LNCAP (cell line): ENCODE results near the gene RIMBP3C.
"Not testable (repeated sequence)": the region's sequence is repeated elsewhere in the genome, so short reads cannot be mapped to it uniquely, and the experiment has no call there.

Experiments used
- CTCF ChIP-seq: fragments of 450-650 bp; IDR thresholded peaks from 2 replicates; pipeline ENCODE4 v1.5.1; 2017; ENCODE audit warnings: mild to moderate bottlenecking

The RIMBP3C gene, protein sequence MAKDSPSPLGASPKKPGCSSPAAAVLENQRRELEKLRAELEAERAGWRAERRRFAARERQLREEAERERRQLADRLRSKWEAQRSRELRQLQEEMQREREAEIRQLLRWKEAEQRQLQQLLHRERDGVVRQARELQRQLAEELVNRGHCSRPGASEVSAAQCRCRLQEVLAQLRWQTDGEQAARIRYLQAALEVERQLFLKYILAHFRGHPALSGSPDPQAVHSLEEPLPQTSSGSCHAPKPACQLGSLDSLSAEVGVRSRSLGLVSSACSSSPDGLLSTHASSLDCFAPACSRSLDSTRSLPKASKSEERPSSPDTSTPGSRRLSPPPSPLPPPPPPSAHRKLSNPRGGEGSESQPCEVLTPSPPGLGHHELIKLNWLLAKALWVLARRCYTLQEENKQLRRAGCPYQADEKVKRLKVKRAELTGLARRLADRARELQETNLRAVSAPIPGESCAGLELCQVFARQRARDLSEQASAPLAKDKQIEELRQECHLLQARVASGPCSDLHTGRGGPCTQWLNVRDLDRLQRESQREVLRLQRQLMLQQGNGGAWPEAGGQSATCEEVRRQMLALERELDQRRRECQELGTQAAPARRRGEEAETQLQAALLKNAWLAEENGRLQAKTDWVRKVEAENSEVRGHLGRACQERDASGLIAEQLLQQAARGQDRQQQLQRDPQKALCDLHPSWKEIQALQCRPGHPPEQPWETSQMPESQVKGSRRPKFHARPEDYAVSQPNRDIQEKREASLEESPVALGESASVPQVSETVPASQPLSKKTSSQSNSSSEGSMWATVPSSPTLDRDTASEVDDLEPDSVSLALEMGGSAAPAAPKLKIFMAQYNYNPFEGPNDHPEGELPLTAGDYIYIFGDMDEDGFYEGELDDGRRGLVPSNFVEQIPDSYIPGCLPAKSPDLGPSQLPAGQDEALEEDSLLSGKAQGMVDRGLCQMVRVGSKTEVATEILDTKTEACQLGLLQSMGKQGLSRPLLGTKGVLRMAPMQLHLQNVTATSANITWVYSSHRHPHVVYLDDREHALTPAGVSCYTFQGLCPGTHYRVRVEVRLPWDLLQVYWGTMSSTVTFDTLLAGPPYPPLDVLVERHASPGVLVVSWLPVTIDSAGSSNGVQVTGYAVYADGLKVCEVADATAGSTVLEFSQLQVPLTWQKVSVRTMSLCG (N-terminal part only)

DNA sequence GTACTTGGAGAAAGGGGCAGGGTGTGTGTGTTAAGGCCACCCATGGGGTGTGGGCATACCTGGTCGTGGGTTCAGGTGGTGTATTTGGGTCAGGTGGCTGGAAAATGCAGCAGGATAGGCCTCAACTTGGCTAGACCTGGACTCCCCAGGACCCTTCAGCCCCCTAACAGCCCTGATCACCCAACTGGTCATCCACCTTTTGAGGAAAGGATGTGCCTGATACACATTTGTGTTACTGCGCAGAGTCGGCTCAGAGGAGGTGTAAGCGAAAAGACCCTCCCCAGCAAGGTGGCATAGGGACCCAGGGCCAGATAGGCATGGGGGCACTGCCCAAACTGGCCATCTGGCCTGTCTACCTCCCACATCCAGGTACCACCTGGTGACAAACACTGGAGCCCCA lies at the start of gene RIMBP3C:
TSS of gene RIMBP3C (minus strand) at position 101 of the 400 bp plus-strand sequence. CDS start 485 bp downstream, outside the sequence.
- not testable (repeated sequence) for TF ChIP-seq CTCF

DNA sequence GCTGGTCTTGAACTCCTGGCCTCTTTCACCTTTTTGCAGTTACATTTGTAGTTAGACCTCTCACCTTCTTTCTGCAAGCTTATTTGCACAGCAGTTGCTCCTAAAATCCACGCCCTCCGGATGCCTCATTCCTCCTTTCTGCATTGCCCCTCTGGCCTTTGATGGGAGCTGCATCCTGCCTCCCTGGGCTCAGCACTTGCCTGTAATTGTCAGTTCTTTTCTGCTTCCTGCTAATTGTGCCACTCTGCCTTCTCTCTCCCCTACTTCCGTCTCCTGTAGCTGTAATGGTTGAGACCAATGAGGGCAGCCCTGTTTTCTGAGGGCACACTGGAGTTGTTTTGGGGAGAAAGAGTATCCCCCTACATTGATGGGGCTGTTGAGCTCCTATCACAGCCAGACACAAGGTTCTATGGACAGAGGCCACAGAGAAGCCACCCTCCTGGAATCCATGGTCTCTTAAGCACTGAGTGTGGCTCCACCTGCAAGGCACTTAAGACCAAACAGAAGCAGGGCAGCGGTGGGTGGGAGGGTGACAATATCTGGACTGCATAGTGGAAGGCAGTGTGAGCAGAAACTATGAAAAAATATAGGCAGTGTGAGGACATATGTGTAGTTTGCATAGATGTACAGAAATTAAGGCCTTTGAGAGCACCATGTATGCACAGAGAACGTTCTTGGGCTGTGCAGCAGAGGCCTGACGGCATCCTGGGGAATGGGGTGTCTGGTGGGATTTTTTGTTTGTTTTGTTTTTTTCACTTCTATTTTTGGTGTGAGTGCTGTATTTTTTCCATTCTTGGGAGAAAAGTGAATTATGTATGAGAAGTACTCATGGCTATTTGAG lies 48.0 kb upstream of the RIMBP3C start:
- no peak for TF ChIP-seq CTCF

DNA sequence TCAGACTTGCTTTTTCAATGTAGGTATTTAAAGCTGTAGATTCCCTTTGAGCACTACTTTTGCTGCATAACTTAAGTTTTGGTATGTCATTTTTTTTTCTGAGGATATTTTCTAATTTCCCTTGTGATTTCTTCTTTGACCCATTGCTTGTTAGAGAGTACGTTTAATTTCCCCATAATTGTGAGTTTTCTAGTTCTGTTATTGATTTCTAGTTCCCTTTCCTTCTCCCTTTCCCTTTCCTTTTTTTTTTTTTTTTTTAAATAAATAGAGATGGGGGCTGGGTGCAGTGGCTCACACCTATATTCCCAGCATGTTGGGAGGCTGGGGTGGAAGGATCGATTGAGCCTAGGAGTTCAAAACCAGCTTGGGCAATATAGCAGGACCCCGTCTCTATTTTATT lies 47.0 kb upstream of the RIMBP3C start:
- TF ChIP-seq CTCF: no peak

DNA sequence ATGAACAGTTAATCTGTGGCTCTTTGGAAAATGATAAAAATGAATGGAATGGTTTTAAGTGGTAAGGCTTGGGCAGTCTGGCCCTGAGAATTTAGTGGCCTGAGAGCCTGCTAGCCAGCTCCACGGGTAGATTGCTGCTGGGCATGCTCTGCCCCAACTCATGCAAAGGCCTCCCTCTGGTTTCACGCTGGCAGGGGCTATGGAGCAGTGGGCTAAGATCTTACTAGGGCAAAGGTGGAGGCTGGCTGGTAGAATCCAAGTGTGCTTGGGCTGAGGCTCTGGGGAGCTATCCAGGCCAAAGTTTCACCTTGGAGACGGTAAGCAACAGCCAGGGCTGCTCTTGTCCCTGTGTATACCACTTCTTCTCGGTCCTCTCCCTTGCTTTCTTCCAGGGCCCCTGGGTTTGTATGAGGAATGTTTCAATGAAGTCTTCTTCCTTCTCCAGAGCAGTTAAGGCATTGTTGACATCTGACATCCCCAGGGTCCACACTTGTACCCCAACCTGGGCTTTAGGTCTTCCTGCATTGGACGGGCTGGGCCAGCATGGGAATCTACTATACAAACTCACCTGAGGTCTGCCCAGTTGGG lies 43.7 kb upstream of the RIMBP3C start:
- TF ChIP-seq CTCF: no peak

DNA sequence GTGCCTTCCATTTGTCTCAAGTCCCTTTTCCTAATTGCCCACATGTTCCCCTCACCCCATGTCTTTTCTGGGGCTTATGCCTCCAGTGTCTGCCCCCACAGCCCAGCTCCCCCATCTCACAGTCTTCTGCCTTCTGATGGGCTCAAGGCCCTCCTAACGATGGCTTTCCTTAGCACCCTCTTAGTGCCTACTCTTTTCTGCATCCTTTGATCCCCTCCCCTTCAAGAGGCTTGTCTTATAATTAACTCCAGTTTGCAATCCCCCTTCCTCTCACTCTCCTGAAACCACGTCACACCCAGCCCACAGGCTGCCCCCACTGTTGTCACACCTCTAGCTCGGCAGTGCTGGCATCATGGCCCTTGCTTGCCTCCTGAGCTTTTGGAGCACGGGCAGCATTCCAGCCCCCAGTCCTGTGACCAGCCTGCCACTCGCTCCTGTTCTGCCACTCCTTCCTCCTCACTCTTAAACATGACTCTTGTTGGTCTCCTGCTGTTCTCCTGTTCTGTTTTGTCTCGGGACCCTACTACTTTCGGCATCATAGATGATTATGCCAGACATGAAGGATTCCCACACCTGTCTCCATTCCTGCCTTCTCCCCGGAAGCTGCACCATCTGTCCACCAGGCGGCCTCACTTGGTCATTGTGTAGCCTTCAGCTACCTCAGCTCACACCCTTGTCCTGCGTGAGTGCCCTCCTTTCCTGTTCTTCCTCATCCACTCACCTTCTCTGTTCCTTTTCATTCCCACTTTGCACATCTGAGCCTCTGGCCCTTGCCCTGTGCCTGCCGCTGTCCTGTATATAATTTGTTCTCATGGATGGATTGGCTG lies 42.4 kb upstream of the RIMBP3C start:
- TF ChIP-seq CTCF: peak; percentile 35; the same call in 1 of the 2 replicates

DNA sequence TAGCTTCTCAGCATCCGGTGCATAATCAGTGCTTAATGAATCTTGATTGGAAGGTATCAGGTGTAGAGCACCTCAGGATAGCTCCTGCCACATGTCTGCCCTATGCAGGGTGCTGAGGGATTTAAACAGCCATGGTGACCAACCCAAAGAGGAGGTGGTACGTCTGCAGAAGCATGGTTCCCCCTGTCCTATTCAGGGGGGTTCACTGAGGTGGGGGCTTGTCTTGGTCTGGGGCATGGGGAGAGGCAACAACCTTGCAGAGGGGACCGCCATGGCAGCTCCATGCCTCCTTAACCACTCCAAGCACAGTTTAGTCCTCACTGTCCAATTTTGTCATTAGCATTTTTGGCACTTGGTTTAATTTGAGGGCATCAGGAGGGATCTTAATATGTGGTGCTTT lies 41.2 kb upstream of the RIMBP3C start:
- no peak for TF ChIP-seq CTCF
